K562 (cell line): ENCODE results near the gene CD276. TPM values are rescaled to one million over a fixed set of nuclear protein-coding genes. Genes with fewer than 3 reads are reported as not detected.

Experiments
- ATAC-seq: fragments of 200-7000 bp; cut with Tn5 transposase; 3 replicates; pipeline ENCODE4 v1.9.1; 2020; ENCODE audit warnings: moderate library complexity
- BruUV-seq: library from RNA; stranded (reverse); fragments of 400-500 nt; replicated peaks from 2 replicates; lab custom pipeline; 2021; lab: Mats Ljungman, UMichigan
- CTCF ChIA-PET: fragments of 300-600 bp; formaldehyde crosslinking; extraction: SDS; loops from one replicate; lab custom pipeline; 2021; ENCODE audit warnings: low intra/inter-chr PET ratio; lab: Yijun Ruan, JAX
- POLR2A ChIA-PET: fragments of 300-600, 350-650 bp; sonication (Branson Sonifier 250); formaldehyde crosslinking; extraction: SDS; loops from one replicate; lab custom pipeline; 2021; ENCODE audit warnings: antibody characterized with exemption, inconsistent platforms; lab: Yijun Ruan, JAX
- DNase-seq, 4 experiments: peaks; one replicate each; pipeline versions ENCODE4 v3.0.0 to v3.0.0-alpha.2; 2011 to 2018; ENCODE audit warnings: low spot score in 3 of 4, mixed read lengths in 3 of 4; ENCODE audit errors: extremely low read depth in 1 of 4
- FAIRE-seq: peaks from 2 replicates; lab custom pipeline; 2011; peaks lifted over from hg19 to GRCh38; lab: Jason Lieb, UNC
- H2AFZ ChIP-seq: 2 replicates; pipeline ENCODE4 v1.6.0; 2011; ENCODE audit warnings: low read depth, low read length, control low read depth, inconsistent platforms
- H3K27ac ChIP-seq: fragments of 200-600 bp; 3 replicates; pipeline ENCODE4 v1.8.0; 2011; ENCODE audit warnings: low read depth, mild to moderate bottlenecking, control low read depth, inconsistent platforms, low read length, moderate library complexity, mixed read lengths; ENCODE audit errors: extremely low read depth
- H3K27me3 ChIP-seq, 2 experiments: fragments of 300-600 bp in 1 of 2; 2 replicates in 1 of 2; 3 replicates in 1 of 2; pipeline versions ENCODE4 v1.6.0 to v1.8.0; 2011; ENCODE audit warnings: inconsistent platforms in 2 of 2, low read length in 2 of 2, mild to moderate bottlenecking in 1 of 2, mixed read lengths in 1 of 2, moderate library complexity in 1 of 2; ENCODE audit not compliant: control insufficient read depth in 2 of 2, insufficient read depth in 2 of 2
- H3K36me3 ChIP-seq: fragments of 300-600 bp; 3 replicates; pipeline ENCODE4 v1.8.0; 2011; ENCODE audit warnings: mild to moderate bottlenecking, low read length, inconsistent platforms; ENCODE audit not compliant: control insufficient read depth, insufficient read depth
- H3K4me1 ChIP-seq, 2 experiments: fragments of 200-600 bp in 1 of 2; replicated peaks in 1 of 2; 2 replicates in 1 of 2; 3 replicates in 1 of 2; pipeline versions ENCODE4 v1.5.1 to v1.8.0; 2011; ENCODE audit warnings: inconsistent platforms in 2 of 2, low read length in 2 of 2, mild to moderate bottlenecking in 1 of 2, mixed read lengths in 1 of 2, moderate library complexity in 1 of 2; ENCODE audit not compliant: control insufficient read depth in 2 of 2, insufficient read depth in 2 of 2
- H3K4me2 ChIP-seq: 2 replicates; pipeline ENCODE4 v1.6.1; 2011; ENCODE audit warnings: low read length, control low read depth, inconsistent platforms, mixed read lengths; ENCODE audit not compliant: insufficient read depth
- H3K4me3 ChIP-seq: fragments of 200-600 bp; sonication (generic), shearing (Covaris generic); 2 replicates; pipeline ENCODE4 v1.5.1; 2016; ENCODE audit warnings: control low read depth, inconsistent platforms
- H3K79me2 ChIP-seq: fragments of 200-600 bp; 3 replicates; pipeline ENCODE4 v1.8.0; 2011; ENCODE audit warnings: low read length, inconsistent platforms; ENCODE audit not compliant: control insufficient read depth, insufficient read depth
- H3K9ac ChIP-seq, 2 experiments: 2 replicates each; pipeline versions ENCODE4 v1.6.0 to v1.6.1; 2011; ENCODE audit warnings: low read depth in 2 of 2, low read length in 2 of 2, control low read depth in 1 of 2, inconsistent platforms in 1 of 2, mild to moderate bottlenecking in 1 of 2, mixed read lengths in 1 of 2; ENCODE audit not compliant: insufficient read depth in 1 of 2
- H3K9me1 ChIP-seq: one replicate; pipeline ENCODE4 v1.6.0; 2011; ENCODE audit warnings: inconsistent platforms, mild to moderate bottlenecking, low read length, moderate library complexity; ENCODE audit not compliant: control insufficient read depth, insufficient read depth
- H3K9me3 ChIP-seq: replicated peaks from 2 replicates; pipeline ENCODE4 v1.5.1; 2011; ENCODE audit warnings: low read depth, low read length, inconsistent platforms; ENCODE audit not compliant: control insufficient read depth, insufficient read depth
- H4K20me1 ChIP-seq: replicated peaks from 2 replicates; pipeline ENCODE4 v1.6.1; 2011; ENCODE audit warnings: low read length, inconsistent platforms, mixed read lengths; ENCODE audit not compliant: control insufficient read depth, insufficient read depth
- ATF2 ChIP-seq: sonication (generic); formaldehyde crosslinking; IDR thresholded peaks from 2 replicates; pipeline ENCODE4 v1.8.1; 2022; ENCODE audit warnings: missing genetic modification reagents
- ATF7 ChIP-seq: fragments of 450-650 bp; IDR thresholded peaks from 2 replicates; pipeline ENCODE4 v1.7.1; 2014; ENCODE audit warnings: mild to moderate bottlenecking, moderate library complexity
- BRCA1 ChIP-seq, 2 experiments: fragments of 450-650 bp in 1 of 2; sonication (generic) in 1 of 2; formaldehyde crosslinking in 1 of 2; IDR thresholded peaks; 2 replicates each; pipeline versions ENCODE4 v1.5.0 to v1.6.1; 2017 to 2020; ENCODE audit warnings: mild to moderate bottlenecking in 1 of 2, missing genetic modification reagents in 1 of 2
- BRD4 ChIP-seq: fragments of 200-600 bp; sonication (generic); IDR thresholded peaks from 2 replicates; pipeline ENCODE4 v1.6.1; 2017; ENCODE audit warnings: inconsistent platforms
- BRF1 ChIP-seq: IDR thresholded peaks from 3 replicates; pipeline ENCODE4 v1.6.1; 2011; ENCODE audit warnings: borderline replicate concordance, mild to moderate bottlenecking; ENCODE audit not compliant: insufficient read length; ENCODE audit errors: extremely low read depth
- EWSR1 ChIP-seq: fragments of 450-650 bp; IDR thresholded peaks from 2 replicates; pipeline ENCODE4 v1.6.1; 2018; ENCODE audit warnings: borderline replicate concordance, mild to moderate bottlenecking, low read depth, moderate library complexity; ENCODE audit not compliant: partially characterized antibody
- GTF2B ChIP-seq: IDR thresholded peaks from 2 replicates; pipeline ENCODE4 v1.6.1; 2011; ENCODE audit not compliant: insufficient read length; ENCODE audit errors: extremely low read depth
- HIVEP1 ChIP-seq: fragments of 250-450 bp; sonication (Bioruptor Pico); IDR thresholded peaks from 2 replicates; pipeline ENCODE4 v1.4.0; 2020; ENCODE audit warnings: mild to moderate bottlenecking
- HNRNPL ChIP-seq: fragments of 200-400 bp; formaldehyde crosslinking; IDR thresholded peaks from 2 replicates; pipeline ENCODE4 v1.6.1; 2017; ENCODE audit warnings: low read depth, mild to moderate bottlenecking, low read length
- MAFG ChIP-seq: fragments of 450-650 bp; conservative IDR thresholded peaks from 2 replicates; pipeline ENCODE4 v1.6.1; 2016; ENCODE audit warnings: missing genetic modification characterization, missing compliant biosample characterization
- MAFK ChIP-seq: IDR thresholded peaks from 2 replicates; pipeline ENCODE4 v1.6.1; 2011; ENCODE audit warnings: low read length, improper control_type of control experiment
- MIER1 ChIP-seq: fragments of 450-650 bp; IDR thresholded peaks from 2 replicates; pipeline ENCODE4 v1.6.1; 2016; ENCODE audit warnings: antibody characterized with exemption, mild to moderate bottlenecking, low read depth
- NR2F6 ChIP-seq: fragments of 450-650 bp; formaldehyde crosslinking; IDR thresholded peaks from 2 replicates; pipeline ENCODE4 v1.4.0; 2020; ENCODE audit warnings: mild to moderate bottlenecking
- PREB ChIP-seq: sonication (generic); formaldehyde crosslinking; IDR thresholded peaks from 2 replicates; pipeline ENCODE4 v1.8.1; 2023; ENCODE audit warnings: mild to moderate bottlenecking, missing genetic modification reagents
- PTRF ChIP-seq: fragments of 450-650 bp; IDR thresholded peaks from 2 replicates; pipeline ENCODE4 v1.6.1; 2016; ENCODE audit warnings: mild to moderate bottlenecking, missing genetic modification characterization, missing compliant biosample characterization
- SP1 ChIP-seq: sonication (generic); formaldehyde crosslinking; IDR thresholded peaks from 2 replicates; pipeline ENCODE4 v1.8.1; 2022; ENCODE audit warnings: mild to moderate bottlenecking, missing genetic modification reagents
- ZBTB9 ChIP-seq: fragments of 450-650 bp; formaldehyde crosslinking; IDR thresholded peaks from 2 replicates; pipeline ENCODE4 v1.4.0; 2020; ENCODE audit warnings: mild to moderate bottlenecking, moderate library complexity
- ZNF224 ChIP-seq: sonication (generic); formaldehyde crosslinking; IDR thresholded peaks from 2 replicates; pipeline ENCODE4 v1.8.0; 2022; ENCODE audit warnings: mild to moderate bottlenecking, missing genetic modification reagents
- ZNF316 ChIP-seq: fragments of 450-650 bp; IDR thresholded peaks from 2 replicates; pipeline ENCODE4 v1.6.1; 2016
- ZNF778 ChIP-seq: fragments of 450-650 bp; formaldehyde crosslinking; IDR thresholded peaks from 2 replicates; pipeline ENCODE4 v1.4.0; 2020; ENCODE audit warnings: mild to moderate bottlenecking, moderate library complexity
- WGBS: fragments of 100-300 bp; shearing (Covaris generic); methylation state at CpG from one replicate; pipeline ENCODE4 v1.1.6; 2016; ENCODE audit warnings: low coverage, mixed read lengths; ENCODE audit not compliant: insufficient coverage; ENCODE audit errors: missing lambda C conversion rate; 5-methylcytosine and 5-hydroxymethylcytosine counted together
- in situ Hi-C: fragments of 300-500 bp; cut with MboI; formaldehyde crosslinking; loops from 4 replicates; pipeline ENCODE4 v1.15.0; 2018; ENCODE audit warnings: inconsistent platforms, mixed read lengths
- intact Hi-C: fragments of 100-400 bp; cut with micrococcal nuclease; formaldehyde crosslinking; loops from 2 replicates; pipeline ENCODE4 v1.14.2; 2022
- polyA plus RNA-seq, 8 experiments: library from polyadenylated mRNA; depleted of rRNA in 4 of 8; stranded (reverse) in 5 of 8; unstranded in 3 of 8; fragments of >200 nt; fragmentation: Nextera tagmentation in 2 of 8; fragmentation: Illumina TruSeq in 1 of 8; extraction: Ambion mirVana in 2 of 8; extraction: Trizol in 1 of 8; gene quantifications; 2 replicates each; pipeline versions ENCODE4 v1.2.1 to v1.2.3, GENCODE V29; 2011 to 2014; ENCODE audit warnings: inconsistent platforms in 1 of 8, missing spikeins in 1 of 8
- total RNA-seq, 7 experiments: library from RNA; depleted of rRNA in 6 of 7; stranded (reverse); fragments of >200 nt in 6 of 7; fragmentation: Illumina TruSeq in 2 of 7; extraction: Trizol in 2 of 7; gene quantifications; 2 replicates each; pipeline versions ENCODE4 v1.2.1 to v1.2.3, GENCODE V29; 2011 to 2021; ENCODE audit warnings: low replicate concordance in 1 of 7

The CD276 gene
- total and polyA plus RNA-seq, 9 of the 15 experiments (the other 6 are each of a cell fraction or from before 2014, with no cell fraction given), result 0.11 to 3.6 (median 2.3) TPM

GRCh38 chr15:73756947-73757513, 72.8 kb downstream of the CD276 start:
- FAIRE-seq (no peak), DNase-seq (no peak), ATAC-seq (no peak)
- intact Hi-C loops, result no loop called here
- H3K27ac ChIP-seq, result no peak overlapping the region
- 0% methylated on average over 3 of the region's 3 CpGs for WGBS
- peaks cover 7% of the 10 kb centered on the region for H4K20me1 ChIP-seq
- H3K4me2 ChIP-seq, result no peak overlapping the region
- in situ Hi-C loops, result no loop called here
- BruUV-seq, result no TSS peak
- peaks cover 24 to 40% of the 10 kb centered on the region in 2 experiments; a peak in 4 of 5 replicates for H3K27me3 ChIP-seq
- ChIA-PET CTCF (no interaction called here), POLR2A (interaction anchor here (0.7 kb wide), 1 partner anchor 31 kb away, joined by 3 read pairs; no protein-coding TSS in a partner anchor)
- no peak overlapping the region for H3K9ac ChIP-seq
- no peaks in the 10 kb centered on the region for H3K36me3 ChIP-seq
- no peak overlapping the region for H2AFZ ChIP-seq
- H3K9me1 ChIP-seq, result no peaks in the 10 kb centered on the region
- H3K4me3 ChIP-seq, result no peak overlapping the region
- no peaks in the 10 kb centered on the region for H3K79me2 ChIP-seq
- H3K4me1 ChIP-seq, result peaks cover 0 to 7% of the 10 kb centered on the region in 2 experiments; a peak in 2 of 5 replicates
- no peaks in the 10 kb centered on the region for H3K9me3 ChIP-seq
- TF ChIP-seq MIER1 (no peak), NR2F6 (CRISPR knock-in tag) (no peak), PTRF (tag) (no peak), MAFG (tag) (0 out of 2 replicates have a peak, but pooled peaks have one; percentile 17), SP1 (CRISPR knock-in tag) (no peak), ZNF224 (no peak), BRCA1 (IDR thresholded peaks at IDR 0.05) (no peak), BRCA1 (CRISPR knock-in tag; IDR thresholded peaks at IDR 0.05) (no peak), MAFK (0 out of 2 replicates have a peak, but pooled peaks have one; percentile 9), BRF1 (no peak), ATF7 (no peak), HIVEP1 (no peak), ZNF316 (peak; percentile 35; the same call in 1 of the 2 replicates), PREB (CRISPR knock-in tag) (no peak), ZBTB9 (CRISPR knock-in tag) (no peak), ZNF778 (CRISPR knock-in tag) (no peak), BRD4 (no peak), EWSR1 (no peak), GTF2B (no peak), ATF2 (CRISPR knock-in tag) (no peak), HNRNPL (no peak)
